ENCODE data around the gene RFX4.

GRCh38 chr12:106774005-106774807 is 191.4 kb downstream of the RFX4 start, which contains the start of gene RIC8B:
- TF ChIP-seq CTCF (conservative IDR thresholded peaks at IDR 0.05; ENCODE audit: low read depth, low read length) = no peak
- no peak for TF ChIP-seq EZH2 (IDR thresholded peaks at IDR 0.05; ENCODE audit: borderline replicate concordance, low read depth, low read length, poor library complexity, severe bottlenecking)

All from A673 (cell line).